HepG2 (cell line): ENCODE results near the gene SERTAD1. TPM values are rescaled to one million over a fixed set of nuclear protein-coding genes. Genes with fewer than 3 reads are reported as not detected.

Experiments
- CEBPG ChIP-seq: IDR thresholded peaks from 2 replicates; pipeline ENCODE4 v1.6.1; 2016
- CREM ChIP-seq, 2 experiments: sonication (generic) in 1 of 2; formaldehyde crosslinking in 1 of 2; IDR thresholded peaks; 2 replicates each; pipeline versions ENCODE4 v1.4.0 to v1.6.1; 2016 to 2020; ENCODE audit warnings: antibody characterized with exemption in 1 of 2, mild to moderate bottlenecking in 1 of 2, missing genetic modification reagents in 1 of 2
- EP300 ChIP-seq, 3 experiments: sonication (generic) in 1 of 3; formaldehyde crosslinking in 1 of 3; IDR thresholded peaks; 2 replicates each; pipeline versions ENCODE4 v1.5.1 to v1.6.1; 2011 to 2020; ENCODE audit warnings: low read depth in 2 of 3, low read length in 2 of 3, borderline replicate concordance in 1 of 3, improper control_type of control experiment in 1 of 3, mild to moderate bottlenecking in 1 of 3, missing genetic modification reagents in 1 of 3, moderate library complexity in 1 of 3
- KDM6A ChIP-seq: IDR thresholded peaks from 2 replicates; pipeline ENCODE4 v1.6.1; 2016; ENCODE audit warnings: low read depth
- LCORL ChIP-seq, 2 experiments: fragments of 450-650 bp in 1 of 2; sonication (generic) in 1 of 2; formaldehyde crosslinking in 1 of 2; IDR thresholded peaks; 2 replicates each; pipeline versions ENCODE4 v1.5.0 to v1.6.1; 2017 to 2020; ENCODE audit warnings: antibody characterized with exemption in 1 of 2, missing genetic modification reagents in 1 of 2
- SAP130 ChIP-seq: IDR thresholded peaks from 2 replicates; pipeline ENCODE4 v1.6.1; 2016; ENCODE audit warnings: low read depth
- SMARCC2 ChIP-seq: fragments of 450-650 bp; IDR thresholded peaks from 2 replicates; pipeline ENCODE4 v1.6.1; 2017; ENCODE audit warnings: antibody characterized with exemption, mild to moderate bottlenecking
- SOX6 ChIP-seq, 2 experiments: fragments of 450-650 bp in 1 of 2; sonication (generic) in 1 of 2; formaldehyde crosslinking in 1 of 2; IDR thresholded peaks; 2 replicates each; pipeline versions ENCODE4 v1.4.0 to v1.6.1; 2017 to 2020; ENCODE audit warnings: antibody characterized with exemption in 1 of 2, mild to moderate bottlenecking in 1 of 2, missing genetic modification reagents in 1 of 2
- THYN1 ChIP-seq: sonication (generic); formaldehyde crosslinking; IDR thresholded peaks from 2 replicates; pipeline ENCODE4 v1.8.1; 2023; ENCODE audit warnings: low read depth, mild to moderate bottlenecking, moderate library complexity, missing genetic modification reagents, borderline replicate concordance
- ZC3H13 ChIP-seq: sonication (generic); formaldehyde crosslinking; IDR thresholded peaks from 2 replicates; pipeline ENCODE4 v1.8.1; 2023; ENCODE audit warnings: mild to moderate bottlenecking, missing genetic modification reagents, moderate library complexity
- ZFP37 ChIP-seq: sonication (generic); formaldehyde crosslinking; IDR thresholded peaks from 2 replicates; pipeline ENCODE4 v1.4.0; 2020; ENCODE audit warnings: missing genetic modification reagents, borderline replicate concordance
- ZNF136 ChIP-seq: sonication (generic); formaldehyde crosslinking; IDR thresholded peaks from 2 replicates; pipeline ENCODE4 v1.8.1; 2022; ENCODE audit warnings: low read depth, mild to moderate bottlenecking, moderate library complexity, missing genetic modification reagents
- ZNF547 ChIP-seq: sonication (generic); formaldehyde crosslinking; IDR thresholded peaks from 2 replicates; pipeline ENCODE4 v1.5.1; 2020; ENCODE audit warnings: mild to moderate bottlenecking, missing genetic modification reagents
- ZNF577 ChIP-seq: sonication (generic); formaldehyde crosslinking; IDR thresholded peaks from 2 replicates; pipeline ENCODE4 v1.4.0; 2020; ENCODE audit warnings: mild to moderate bottlenecking, low read depth, missing genetic modification reagents, borderline replicate concordance
- polyA plus RNA-seq, 8 experiments: library from polyadenylated mRNA; depleted of rRNA in 3 of 8; stranded (reverse) in 7 of 8; unstranded in 1 of 8; fragments of >200 nt; fragmentation: Illumina TruSeq in 4 of 8; extraction: Trizol in 4 of 8; gene quantifications; 2 replicates each; pipeline versions ENCODE4 v1.2.1 to v1.2.3, GENCODE V29; 2011 to 2016; ENCODE audit warnings: low read depth in 4 of 8, missing spikeins in 1 of 8, mixed read lengths in 1 of 8; ENCODE audit not compliant: insufficient read depth in 1 of 8
- total RNA-seq, 5 experiments: library from RNA; depleted of rRNA; stranded (reverse); fragments of >200 nt; fragmentation: Illumina TruSeq; extraction: Trizol; gene quantifications; 2 replicates each; pipeline ENCODE4 v1.2.3, GENCODE V29; 2016; ENCODE audit warnings: low read depth in 1 of 5
- TF ChIP-seq, protein P1 (sequence below): sonication (generic); formaldehyde crosslinking; IDR thresholded peaks from 2 replicates; pipeline ENCODE4 v1.5.0; 2020; ENCODE audit warnings: missing genetic modification reagents
- TF ChIP-seq, protein P2 (sequence below): sonication (generic); formaldehyde crosslinking; IDR thresholded peaks from 2 replicates; pipeline ENCODE4 v1.4.0; 2020; ENCODE audit warnings: missing genetic modification reagents, borderline replicate concordance
- TF ChIP-seq, protein P3 (sequence below): IDR thresholded peaks from 2 replicates; pipeline ENCODE4 v1.6.1; 2018; ENCODE audit warnings: missing genetic modification reagents, mild to moderate bottlenecking, missing compliant biosample characterization
- TF ChIP-seq, protein P4 (sequence below): sonication (generic); formaldehyde crosslinking; IDR thresholded peaks from 2 replicates; pipeline ENCODE4 v1.4.0; 2020; ENCODE audit warnings: missing genetic modification reagents, mild to moderate bottlenecking, borderline replicate concordance

SERTAD1 gene
- total and polyA plus RNA-seq, 2 of the 13 experiments (the other 11 are each of a cell fraction or from before 2014, with no cell fraction given): 4.3 to 4.5 TPM

DNA sequence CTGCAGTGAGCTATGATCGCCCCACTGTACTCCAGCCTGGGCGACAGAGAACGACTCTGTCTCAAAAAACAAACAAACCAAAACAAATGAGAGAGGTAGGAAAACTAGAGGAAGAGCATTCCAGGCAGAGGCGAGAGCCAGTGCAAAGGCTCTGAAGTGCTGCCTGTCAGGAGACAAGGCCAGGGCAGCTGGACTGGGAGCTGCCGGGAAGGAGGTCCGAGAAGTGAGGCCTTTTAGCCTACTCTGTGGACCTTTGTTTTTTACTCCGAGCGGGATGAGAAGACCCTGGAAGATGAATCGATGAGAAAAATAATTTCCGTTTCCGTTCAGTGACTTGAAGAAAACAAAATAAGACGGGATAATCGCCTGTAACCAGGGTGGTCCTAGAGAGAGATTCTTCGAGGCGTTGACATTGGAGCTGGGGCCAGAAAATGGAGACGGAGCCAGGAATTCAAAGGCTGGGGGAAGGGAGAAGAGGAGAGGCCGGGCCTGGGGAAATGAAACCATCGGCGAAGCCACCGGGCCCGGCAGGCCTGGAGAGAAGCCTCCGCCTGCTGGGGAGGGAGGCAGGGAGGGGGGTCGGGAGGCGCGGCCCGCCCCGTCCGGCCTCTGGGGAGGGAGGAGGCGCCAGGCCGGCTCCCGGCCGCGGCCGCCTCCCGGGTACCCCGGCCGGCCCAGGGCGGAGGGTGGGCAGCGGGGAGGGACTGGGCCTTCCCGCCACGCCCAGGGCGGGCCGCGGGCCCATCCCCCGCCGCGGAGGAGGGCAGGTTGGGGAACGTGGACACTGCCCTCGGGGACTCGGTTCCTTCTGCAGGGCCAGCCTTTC is 7.8 kb upstream of the SERTAD1 start (continued):
- TF ChIP-seq ZNF136 (no peak), CEBPG (CRISPR knock-in tag) (no peak), SMARCC2 (no peak), ZNF547 (CRISPR knock-in tag) (no peak), KDM6A (CRISPR knock-in tag) (no peak), THYN1 (CRISPR knock-in tag) (no peak), EP300 (IDR thresholded peaks at IDR 0.05; ENCODE audit: low read depth in 2 of 2, low read length in 2 of 2) (no peak), EP300 (CRISPR knock-in tag; IDR thresholded peaks at IDR 0.05; ENCODE audit: borderline replicate concordance) (no peak), CREM (IDR thresholded peaks at IDR 0.05) (no peak), CREM (CRISPR knock-in tag; IDR thresholded peaks at IDR 0.05) (no peak), ZC3H13 (CRISPR knock-in tag) (no peak), SOX6 (IDR thresholded peaks at IDR 0.05) (no peak), SOX6 (CRISPR knock-in tag; IDR thresholded peaks at IDR 0.05) (peak; percentile 22), ZNF577 (no peak), SAP130 (CRISPR knock-in tag) (peak; percentile 43; the same call in 1 of the 2 replicates), LCORL (IDR thresholded peaks at IDR 0.05) (no peak), LCORL (CRISPR knock-in tag; IDR thresholded peaks at IDR 0.05) (no peak), ZFP37 (CRISPR knock-in tag) (no peak)
- TF ChIP-seq, protein P1, sequence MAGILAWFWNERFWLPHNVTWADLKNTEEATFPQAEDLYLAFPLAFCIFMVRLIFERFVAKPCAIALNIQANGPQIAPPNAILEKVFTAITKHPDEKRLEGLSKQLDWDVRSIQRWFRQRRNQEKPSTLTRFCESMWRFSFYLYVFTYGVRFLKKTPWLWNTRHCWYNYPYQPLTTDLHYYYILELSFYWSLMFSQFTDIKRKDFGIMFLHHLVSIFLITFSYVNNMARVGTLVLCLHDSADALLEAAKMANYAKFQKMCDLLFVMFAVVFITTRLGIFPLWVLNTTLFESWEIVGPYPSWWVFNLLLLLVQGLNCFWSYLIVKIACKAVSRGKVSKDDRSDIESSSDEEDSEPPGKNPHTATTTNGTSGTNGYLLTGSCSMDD (CRISPR knock-in tag): no peak
- TF ChIP-seq, protein P2, sequence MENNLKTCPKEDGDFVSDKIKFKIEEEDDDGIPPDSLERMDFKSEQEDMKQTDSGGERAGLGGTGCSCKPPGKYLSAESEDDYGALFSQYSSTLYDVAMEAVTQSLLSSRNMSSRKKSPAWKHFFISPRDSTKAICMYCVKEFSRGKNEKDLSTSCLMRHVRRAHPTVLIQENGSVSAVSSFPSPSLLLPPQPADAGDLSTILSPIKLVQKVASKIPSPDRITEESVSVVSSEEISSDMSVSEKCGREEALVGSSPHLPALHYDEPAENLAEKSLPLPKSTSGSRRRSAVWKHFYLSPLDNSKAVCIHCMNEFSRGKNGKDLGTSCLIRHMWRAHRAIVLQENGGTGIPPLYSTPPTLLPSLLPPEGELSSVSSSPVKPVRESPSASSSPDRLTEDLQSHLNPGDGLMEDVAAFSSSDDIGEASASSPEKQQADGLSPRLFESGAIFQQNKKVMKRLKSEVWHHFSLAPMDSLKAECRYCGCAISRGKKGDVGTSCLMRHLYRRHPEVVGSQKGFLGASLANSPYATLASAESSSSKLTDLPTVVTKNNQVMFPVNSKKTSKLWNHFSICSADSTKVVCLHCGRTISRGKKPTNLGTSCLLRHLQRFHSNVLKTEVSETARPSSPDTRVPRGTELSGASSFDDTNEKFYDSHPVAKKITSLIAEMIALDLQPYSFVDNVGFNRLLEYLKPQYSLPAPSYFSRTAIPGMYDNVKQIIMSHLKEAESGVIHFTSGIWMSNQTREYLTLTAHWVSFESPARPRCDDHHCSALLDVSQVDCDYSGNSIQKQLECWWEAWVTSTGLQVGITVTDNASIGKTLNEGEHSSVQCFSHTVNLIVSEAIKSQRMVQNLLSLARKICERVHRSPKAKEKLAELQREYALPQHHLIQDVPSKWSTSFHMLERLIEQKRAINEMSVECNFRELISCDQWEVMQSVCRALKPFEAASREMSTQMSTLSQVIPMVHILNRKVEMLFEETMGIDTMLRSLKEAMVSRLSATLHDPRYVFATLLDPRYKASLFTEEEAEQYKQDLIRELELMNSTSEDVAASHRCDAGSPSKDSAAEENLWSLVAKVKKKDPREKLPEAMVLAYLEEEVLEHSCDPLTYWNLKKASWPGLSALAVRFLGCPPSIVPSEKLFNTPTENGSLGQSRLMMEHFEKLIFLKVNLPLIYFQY (CRISPR knock-in tag): peak; percentile 81; the same call in 1 of the 2 replicates
- TF ChIP-seq, protein P3, sequence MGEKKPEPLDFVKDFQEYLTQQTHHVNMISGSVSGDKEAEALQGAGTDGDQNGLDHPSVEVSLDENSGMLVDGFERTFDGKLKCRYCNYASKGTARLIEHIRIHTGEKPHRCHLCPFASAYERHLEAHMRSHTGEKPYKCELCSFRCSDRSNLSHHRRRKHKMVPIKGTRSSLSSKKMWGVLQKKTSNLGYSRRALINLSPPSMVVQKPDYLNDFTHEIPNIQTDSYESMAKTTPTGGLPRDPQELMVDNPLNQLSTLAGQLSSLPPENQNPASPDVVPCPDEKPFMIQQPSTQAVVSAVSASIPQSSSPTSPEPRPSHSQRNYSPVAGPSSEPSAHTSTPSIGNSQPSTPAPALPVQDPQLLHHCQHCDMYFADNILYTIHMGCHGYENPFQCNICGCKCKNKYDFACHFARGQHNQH: peak; percentile 25; the same call in 1 of the 2 replicates
- TF ChIP-seq, protein P4, sequence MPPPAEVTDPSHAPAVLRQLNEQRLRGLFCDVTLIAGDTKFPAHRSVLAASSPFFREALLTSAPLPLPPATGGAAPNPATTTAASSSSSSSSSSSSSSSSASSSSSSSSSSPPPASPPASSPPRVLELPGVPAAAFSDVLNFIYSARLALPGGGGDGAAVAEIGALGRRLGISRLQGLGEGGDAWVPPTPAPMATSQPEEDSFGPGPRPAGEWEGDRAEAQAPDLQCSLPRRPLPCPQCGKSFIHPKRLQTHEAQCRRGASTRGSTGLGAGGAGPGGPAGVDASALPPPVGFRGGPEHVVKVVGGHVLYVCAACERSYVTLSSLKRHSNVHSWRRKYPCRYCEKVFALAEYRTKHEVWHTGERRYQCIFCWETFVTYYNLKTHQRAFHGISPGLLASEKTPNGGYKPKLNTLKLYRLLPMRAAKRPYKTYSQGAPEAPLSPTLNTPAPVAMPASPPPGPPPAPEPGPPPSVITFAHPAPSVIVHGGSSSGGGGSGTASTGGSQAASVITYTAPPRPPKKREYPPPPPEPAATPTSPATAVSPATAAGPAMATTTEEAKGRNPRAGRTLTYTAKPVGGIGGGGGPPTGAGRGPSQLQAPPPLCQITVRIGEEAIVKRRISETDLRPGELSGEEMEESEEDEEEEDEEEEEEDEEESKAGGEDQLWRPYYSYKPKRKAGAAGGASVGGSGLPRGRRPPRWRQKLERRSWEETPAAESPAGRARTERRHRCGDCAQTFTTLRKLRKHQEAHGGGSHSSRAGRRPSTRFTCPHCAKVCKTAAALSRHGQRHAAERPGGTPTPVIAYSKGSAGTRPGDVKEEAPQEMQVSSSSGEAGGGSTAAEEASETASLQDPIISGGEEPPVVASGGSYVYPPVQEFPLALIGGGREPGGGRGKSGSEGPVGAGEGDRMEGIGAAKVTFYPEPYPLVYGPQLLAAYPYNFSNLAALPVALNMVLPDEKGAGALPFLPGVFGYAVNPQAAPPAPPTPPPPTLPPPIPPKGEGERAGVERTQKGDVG (CRISPR knock-in tag): no peak
